HL-60 (cell line): ENCODE results near the gene PNCK.

Experiments
- CTCF ChIP-seq: IDR thresholded peaks from one replicate; pipeline ENCODE4 v1.5.1; 2011; ENCODE audit warnings: low read length, control low read depth, inconsistent platforms; ENCODE audit not compliant: insufficient read depth
- POLR2AphosphoS5 ChIP-seq: IDR thresholded peaks from 2 replicates; pipeline ENCODE4 v1.6.1; 2012; ENCODE audit warnings: low read depth
- REST ChIP-seq: IDR thresholded peaks from 2 replicates; pipeline ENCODE4 v1.6.1; 2012; ENCODE audit warnings: low read depth; ENCODE audit not compliant: insufficient replicate concordance
- SPI1 ChIP-seq: IDR thresholded peaks from 2 replicates; pipeline ENCODE4 v1.6.1; 2012; ENCODE audit warnings: low read depth, mild to moderate bottlenecking, borderline replicate concordance

- TF ChIP-seq CTCF: no peak
- no peak for TF ChIP-seq POLR2AphosphoS5
- no peak for TF ChIP-seq REST
- no peak for TF ChIP-seq SPI1
Observed at GRCh38 chrX:153667281-153667955, 6.2 kb downstream of the PNCK start.
